ENCODE measurements around the gene HEATR5A. TPM values are rescaled to one million over a fixed set of nuclear protein-coding genes. Genes with fewer than 3 reads are reported as not detected.

The HEATR5A gene
- total RNA-seq, 1 donor: 4.1 TPM

DNA sequence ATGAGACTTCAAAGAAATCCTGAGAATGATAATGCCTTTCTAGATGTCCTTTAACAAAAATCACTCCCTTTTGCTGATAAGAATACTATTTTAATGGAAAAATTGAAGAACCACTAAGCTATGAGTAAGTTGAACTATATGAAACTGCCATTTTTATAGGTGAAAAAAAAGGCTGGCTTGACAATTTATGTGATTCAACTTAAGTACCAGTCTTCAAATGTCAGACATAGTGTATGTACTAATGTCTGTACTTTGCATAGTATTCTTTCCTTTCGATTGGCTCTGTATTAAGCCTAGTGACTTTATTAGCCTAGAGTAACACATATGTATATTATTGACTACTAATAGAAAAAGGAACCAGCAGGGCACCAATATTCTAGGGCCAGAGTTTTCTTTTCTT lies 11.9 kb downstream of the HEATR5A start:
- Histone ChIP-seq H3K4me3 (ENCODE audit: low read length) (no peak overlapping the region), H3K9me3 (ENCODE audit: low read depth, low read length) (no peaks in the 10 kb centered on the region), H3K27me3 (ENCODE audit: insufficient read depth, low read length) (no peaks in the 10 kb centered on the region), H3K4me1 (ENCODE audit: insufficient read depth, low read length) (peaks cover 19% of the 10 kb centered on the region)

DNA sequence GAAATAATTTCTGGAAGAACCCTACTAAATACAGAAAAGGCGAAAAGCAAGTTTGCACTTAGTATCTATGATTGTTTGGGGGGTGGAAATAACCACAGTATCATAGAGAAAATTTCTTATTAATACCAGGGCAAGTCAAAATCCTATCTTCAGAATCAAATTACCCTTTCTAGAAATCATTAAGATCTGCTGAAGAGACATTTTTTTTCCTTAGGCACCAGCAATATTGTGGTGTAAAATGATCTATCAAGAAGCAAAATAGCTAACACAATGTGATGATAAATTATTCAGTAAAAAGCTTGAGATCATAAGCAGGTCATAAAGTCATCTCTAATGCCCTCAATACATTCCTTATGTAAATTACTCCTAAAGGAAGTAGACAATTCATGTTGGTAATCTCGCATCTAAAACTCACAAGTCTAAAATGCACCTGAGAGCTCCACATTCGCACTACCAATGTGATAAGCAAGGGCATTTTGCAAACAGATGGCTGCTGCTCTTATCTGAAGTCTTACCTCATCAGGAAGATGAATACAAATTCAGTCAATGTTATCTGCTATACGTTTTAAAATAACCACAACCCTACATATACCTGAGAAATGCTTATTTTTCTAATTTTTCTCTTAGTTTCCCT lies 14.6 kb downstream of the HEATR5A start:
- Histone ChIP-seq H3K4me3 (ENCODE audit: low read length) (no peak overlapping the region), H3K9me3 (ENCODE audit: low read depth, low read length) (no peaks in the 10 kb centered on the region), H3K27me3 (ENCODE audit: insufficient read depth, low read length) (no peaks in the 10 kb centered on the region), H3K4me1 (ENCODE audit: insufficient read depth, low read length) (peaks cover 6% of the 10 kb centered on the region)

DNA sequence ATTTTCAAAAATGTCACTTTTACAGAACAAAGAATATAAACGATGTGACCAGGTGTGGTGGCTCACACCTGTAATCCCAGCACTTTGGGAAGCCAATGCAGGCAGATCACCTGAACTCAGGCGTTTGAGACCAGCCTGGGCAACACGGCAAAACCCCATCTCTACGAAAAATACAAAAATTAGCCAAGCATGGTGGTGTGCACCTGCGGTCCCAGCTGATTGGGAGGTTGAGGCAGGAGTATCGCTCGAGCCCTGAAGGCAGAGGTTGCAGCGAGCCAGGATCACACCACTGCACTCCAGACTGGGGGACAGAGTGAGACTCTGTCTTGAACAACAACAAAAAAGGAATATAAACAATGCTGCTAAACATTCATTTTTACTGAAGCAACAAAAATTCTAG lies 15.2 kb downstream of the HEATR5A start:
- peaks cover 6% of the 10 kb centered on the region for H3K4me1 ChIP-seq (ENCODE audit: insufficient read depth, low read length)
- no peak overlapping the region for H3K4me3 ChIP-seq (ENCODE audit: low read length)
- H3K9me3 ChIP-seq (ENCODE audit: low read depth, low read length): no peaks in the 10 kb centered on the region
- no peaks in the 10 kb centered on the region for H3K27me3 ChIP-seq (ENCODE audit: insufficient read depth, low read length)

DNA sequence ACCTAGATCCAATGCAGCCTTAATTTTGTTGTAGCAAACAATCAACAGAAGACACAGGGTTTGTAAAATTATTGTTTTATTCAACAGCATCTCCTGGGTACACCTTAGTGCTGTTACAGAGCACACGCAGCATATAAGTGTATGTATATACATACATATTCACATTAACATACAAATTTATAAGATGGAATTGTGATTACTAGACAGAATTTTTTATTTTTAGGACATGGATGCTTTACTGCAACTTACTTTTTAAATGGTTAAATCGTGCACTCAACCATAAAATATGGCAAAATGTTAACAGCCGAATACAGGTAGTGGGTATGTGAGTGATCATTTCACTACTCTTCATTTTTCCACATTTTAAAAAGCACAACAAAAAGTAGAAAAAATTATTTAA lies 16.6 kb downstream of the HEATR5A start:
- H3K4me3 ChIP-seq (ENCODE audit: low read length): no peak overlapping the region
- no peaks in the 10 kb centered on the region for H3K4me1 ChIP-seq (ENCODE audit: insufficient read depth, low read length)
- H3K9me3 ChIP-seq (ENCODE audit: low read depth, low read length): no peaks in the 10 kb centered on the region
- no peaks in the 10 kb centered on the region for H3K27me3 ChIP-seq (ENCODE audit: insufficient read depth, low read length)

DNA sequence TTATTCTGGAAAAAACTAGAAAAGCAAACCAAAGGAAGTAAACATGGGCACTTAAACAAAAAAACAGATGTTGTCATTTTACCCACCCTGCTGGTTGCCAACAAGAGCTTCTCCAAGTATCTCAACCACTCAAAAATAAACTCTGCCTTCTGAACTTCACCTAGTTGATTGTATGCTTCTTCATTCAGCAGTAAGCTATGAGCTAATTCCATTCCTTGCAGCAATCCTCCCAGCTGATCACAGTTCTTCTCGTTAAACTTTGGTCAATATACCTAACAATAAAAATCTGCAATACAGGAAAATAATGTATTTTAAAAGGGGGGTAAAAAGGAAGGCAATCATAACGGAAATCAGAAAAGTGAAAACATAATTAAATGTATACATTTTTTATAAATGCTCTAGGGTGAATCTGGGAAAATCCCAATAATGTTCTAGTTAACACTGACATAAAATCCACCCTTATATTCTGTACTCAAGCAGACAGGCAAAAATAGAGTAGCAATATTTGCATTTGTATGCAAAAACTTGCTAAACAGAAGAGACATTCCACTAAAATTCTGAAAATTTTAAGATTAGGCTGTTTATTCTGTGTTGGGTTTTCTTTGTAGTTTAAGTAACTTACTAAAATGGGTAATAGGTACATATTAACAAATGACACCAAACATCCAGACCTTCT lies 17.4 kb downstream of the HEATR5A start:
- H3K4me1 ChIP-seq (ENCODE audit: insufficient read depth, low read length): no peaks in the 10 kb centered on the region
- H3K9me3 ChIP-seq (ENCODE audit: low read depth, low read length): no peaks in the 10 kb centered on the region
- no peaks in the 10 kb centered on the region for H3K27me3 ChIP-seq (ENCODE audit: insufficient read depth, low read length)
- no peak overlapping the region for H3K4me3 ChIP-seq (ENCODE audit: low read length)

DNA sequence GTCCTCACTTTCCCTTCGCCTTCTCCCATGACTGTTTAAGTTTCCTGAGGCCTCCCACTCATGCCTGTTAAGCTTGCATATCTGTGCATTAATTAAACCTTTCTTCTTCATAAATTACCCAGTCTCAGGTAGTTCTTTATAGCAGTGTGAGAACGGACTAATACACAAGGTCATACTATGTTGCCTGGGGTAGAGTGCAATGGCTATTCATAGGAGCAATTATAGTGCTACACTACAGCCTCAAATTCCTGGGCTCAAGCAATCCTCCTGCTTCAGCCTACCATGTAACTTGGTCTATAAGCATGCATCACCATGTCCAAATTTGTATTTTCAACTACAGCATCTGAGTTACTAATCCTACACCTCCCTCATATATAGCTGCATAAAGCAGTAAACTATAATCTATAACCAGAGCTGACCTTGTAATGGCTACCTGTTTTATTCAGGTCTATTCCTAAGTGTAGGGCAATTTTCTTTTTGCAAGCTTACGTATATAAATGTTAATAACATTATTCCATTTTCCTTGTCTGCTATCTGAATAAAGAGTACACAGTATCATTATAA lies 18.9 kb downstream of the HEATR5A start:
- Histone ChIP-seq H3K27me3 (ENCODE audit: insufficient read depth, low read length) (no peaks in the 10 kb centered on the region), H3K9me3 (ENCODE audit: low read depth, low read length) (no peaks in the 10 kb centered on the region), H3K4me1 (ENCODE audit: insufficient read depth, low read length) (no peaks in the 10 kb centered on the region), H3K4me3 (ENCODE audit: low read length) (no peak overlapping the region)

DNA sequence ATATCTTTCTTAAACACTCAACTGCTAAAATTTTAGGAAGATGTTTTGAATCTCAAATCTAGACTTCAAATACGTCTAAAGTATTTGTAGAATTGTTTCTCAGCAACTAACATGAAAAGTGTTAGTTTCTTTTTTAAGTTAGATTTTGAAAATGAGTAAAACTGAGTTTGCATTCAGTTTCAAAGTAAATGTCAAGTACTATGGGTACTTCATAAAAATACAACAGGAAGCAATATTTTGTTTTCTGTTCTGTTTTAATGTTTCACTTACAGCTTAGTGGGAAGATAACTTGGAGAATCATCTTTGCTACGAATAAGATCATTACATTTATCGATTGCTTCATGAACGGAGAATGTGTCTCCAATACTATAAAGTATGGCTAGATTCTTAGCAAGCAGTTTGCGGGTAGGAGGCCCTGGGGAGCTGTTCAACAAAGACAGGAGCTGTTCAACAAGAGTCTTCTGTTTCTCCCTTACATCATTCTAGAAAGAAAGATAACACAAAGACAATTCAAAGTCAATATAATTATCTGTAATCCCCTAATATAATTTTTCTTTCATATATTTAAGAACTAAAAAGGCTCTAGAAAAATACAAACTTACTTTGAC lies 20.2 kb downstream of the HEATR5A start:
- no peaks in the 10 kb centered on the region for H3K27me3 ChIP-seq (ENCODE audit: insufficient read depth, low read length)
- no peaks in the 10 kb centered on the region for H3K9me3 ChIP-seq (ENCODE audit: low read depth, low read length)
- H3K4me1 ChIP-seq (ENCODE audit: insufficient read depth, low read length): no peaks in the 10 kb centered on the region
- H3K4me3 ChIP-seq (ENCODE audit: low read length): no peak overlapping the region

DNA sequence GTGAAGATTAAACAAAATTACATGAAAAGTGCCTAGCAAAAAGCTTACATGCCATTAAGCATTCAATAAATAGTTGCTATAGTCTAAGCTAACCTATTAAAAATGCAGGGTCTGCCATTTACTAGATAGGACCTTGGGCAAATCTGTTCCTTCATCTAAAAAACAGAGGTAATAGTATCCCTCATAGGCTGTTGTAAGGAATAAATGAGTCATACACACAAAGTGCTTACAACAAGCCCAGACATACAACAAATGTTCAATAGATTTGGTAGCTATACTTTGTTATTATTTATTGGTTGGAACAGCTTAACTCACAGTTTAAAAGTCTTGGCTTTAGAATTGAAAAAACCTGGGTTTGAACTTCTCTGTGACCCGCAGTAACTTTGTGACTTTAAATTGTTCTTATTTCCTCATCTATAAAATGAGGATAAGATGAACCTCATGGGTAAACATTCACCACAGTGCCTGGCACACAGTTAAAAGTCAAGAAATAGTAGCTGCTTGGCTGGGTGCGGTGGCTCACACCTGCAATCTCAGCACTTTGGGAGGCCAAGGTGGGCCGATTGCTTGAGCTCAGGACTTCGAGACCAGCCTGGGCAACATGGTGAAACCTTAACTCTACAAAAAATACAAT lies 24.7 kb downstream of the HEATR5A start:
- no peaks in the 10 kb centered on the region for H3K9me3 ChIP-seq (ENCODE audit: low read depth, low read length)
- H3K4me3 ChIP-seq (ENCODE audit: low read length): no peak overlapping the region
- no peaks in the 10 kb centered on the region for H3K4me1 ChIP-seq (ENCODE audit: insufficient read depth, low read length)
- no peaks in the 10 kb centered on the region for H3K27me3 ChIP-seq (ENCODE audit: insufficient read depth, low read length)

DNA sequence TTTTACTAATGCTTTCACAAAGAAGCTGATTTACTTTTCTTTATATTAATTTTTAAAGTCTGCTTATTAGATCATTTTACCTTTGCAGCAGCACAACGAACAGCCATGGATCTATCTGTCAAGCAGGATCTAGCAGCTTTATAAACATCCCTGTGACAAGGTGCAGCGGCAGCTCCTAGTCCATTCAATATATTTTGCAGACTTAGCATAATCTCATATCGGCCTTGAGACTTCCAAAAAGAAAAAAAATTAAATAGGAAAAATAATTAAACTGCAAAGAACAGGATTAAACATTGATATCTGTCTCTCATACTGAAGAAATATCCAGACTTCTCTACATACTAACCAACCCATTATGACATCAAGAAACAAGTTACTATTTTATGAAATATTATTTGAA lies 25.2 kb downstream of the HEATR5A start:
- Histone ChIP-seq H3K9me3 (ENCODE audit: low read depth, low read length) (no peaks in the 10 kb centered on the region), H3K27me3 (ENCODE audit: insufficient read depth, low read length) (no peaks in the 10 kb centered on the region), H3K4me1 (ENCODE audit: insufficient read depth, low read length) (no peaks in the 10 kb centered on the region), H3K4me3 (ENCODE audit: low read length) (no peak overlapping the region)

DNA sequence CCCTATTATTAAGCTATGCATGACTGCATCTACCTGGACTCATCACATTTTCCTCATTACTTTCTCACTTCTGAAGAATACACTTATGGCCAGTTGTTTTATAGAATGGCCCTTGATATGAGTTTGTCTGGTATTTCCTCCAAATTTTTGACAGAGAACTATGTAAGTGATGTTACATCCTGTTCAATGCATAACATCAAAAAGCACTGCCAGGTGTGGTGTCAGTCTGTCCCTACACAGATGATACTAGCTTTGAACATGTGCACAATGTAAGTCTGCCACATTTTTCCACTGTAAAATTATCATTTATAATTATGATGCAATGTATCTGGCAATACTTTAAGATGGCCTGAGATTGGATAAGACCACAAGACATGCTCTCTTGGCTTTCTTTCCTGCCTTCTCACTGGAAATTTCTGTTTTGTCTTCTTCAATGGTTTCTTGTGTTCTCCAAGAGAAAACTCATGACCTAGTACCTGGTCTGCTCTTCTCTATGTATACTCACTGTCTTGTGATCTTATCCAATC lies 28.3 kb downstream of the HEATR5A start:
- no peak overlapping the region for H3K4me3 ChIP-seq (ENCODE audit: low read length)
- no peaks in the 10 kb centered on the region for H3K4me1 ChIP-seq (ENCODE audit: insufficient read depth, low read length)
- H3K27me3 ChIP-seq (ENCODE audit: insufficient read depth, low read length): no peaks in the 10 kb centered on the region
- H3K9me3 ChIP-seq (ENCODE audit: low read depth, low read length): no peaks in the 10 kb centered on the region

DNA sequence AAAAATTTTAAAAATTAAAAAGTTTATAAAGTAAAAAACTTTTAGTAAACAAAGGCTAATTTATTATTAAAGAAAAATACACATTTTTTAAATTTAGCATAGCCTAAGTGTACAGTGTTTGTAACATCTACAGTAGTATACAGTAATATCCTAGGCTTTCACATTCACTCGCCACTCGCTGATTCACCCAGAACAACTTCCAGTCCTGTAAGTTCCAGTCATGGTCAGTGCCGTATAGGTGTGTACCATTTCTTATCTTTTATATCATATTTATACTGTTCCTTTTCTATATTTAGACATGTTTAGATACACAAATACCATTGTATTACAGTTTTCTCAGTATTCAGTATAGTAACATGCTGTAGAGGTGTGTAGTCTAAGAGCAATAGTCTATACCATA lies 28.9 kb downstream of the HEATR5A start:
- Histone ChIP-seq H3K9me3 (ENCODE audit: low read depth, low read length) (no peaks in the 10 kb centered on the region), H3K4me1 (ENCODE audit: insufficient read depth, low read length) (no peaks in the 10 kb centered on the region), H3K27me3 (ENCODE audit: insufficient read depth, low read length) (no peaks in the 10 kb centered on the region), H3K4me3 (ENCODE audit: low read length) (no peak overlapping the region)

DNA sequence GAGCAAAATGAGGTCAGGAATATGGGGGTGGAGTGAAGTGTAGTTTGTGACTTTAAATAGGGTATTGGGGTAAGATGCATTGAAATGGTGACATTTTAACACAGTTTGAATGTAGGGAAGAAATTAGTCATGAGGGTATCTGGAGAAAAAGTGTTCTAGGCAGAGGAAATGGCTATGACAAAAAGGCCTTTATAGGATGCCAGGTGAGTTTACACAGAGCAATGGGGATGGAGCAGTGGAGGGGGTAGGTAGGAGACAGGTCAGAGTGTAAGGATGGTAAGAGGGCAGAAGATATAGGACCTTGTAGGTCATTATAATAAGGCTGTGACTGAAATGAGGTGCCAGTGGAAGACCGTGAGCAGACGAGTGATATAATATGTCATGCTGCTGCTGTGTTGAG lies 30.4 kb downstream of the HEATR5A start:
- no peaks in the 10 kb centered on the region for H3K4me1 ChIP-seq (ENCODE audit: insufficient read depth, low read length)
- no peaks in the 10 kb centered on the region for H3K27me3 ChIP-seq (ENCODE audit: insufficient read depth, low read length)
- no peak overlapping the region for H3K4me3 ChIP-seq (ENCODE audit: low read length)
- no peaks in the 10 kb centered on the region for H3K9me3 ChIP-seq (ENCODE audit: low read depth, low read length)

DNA sequence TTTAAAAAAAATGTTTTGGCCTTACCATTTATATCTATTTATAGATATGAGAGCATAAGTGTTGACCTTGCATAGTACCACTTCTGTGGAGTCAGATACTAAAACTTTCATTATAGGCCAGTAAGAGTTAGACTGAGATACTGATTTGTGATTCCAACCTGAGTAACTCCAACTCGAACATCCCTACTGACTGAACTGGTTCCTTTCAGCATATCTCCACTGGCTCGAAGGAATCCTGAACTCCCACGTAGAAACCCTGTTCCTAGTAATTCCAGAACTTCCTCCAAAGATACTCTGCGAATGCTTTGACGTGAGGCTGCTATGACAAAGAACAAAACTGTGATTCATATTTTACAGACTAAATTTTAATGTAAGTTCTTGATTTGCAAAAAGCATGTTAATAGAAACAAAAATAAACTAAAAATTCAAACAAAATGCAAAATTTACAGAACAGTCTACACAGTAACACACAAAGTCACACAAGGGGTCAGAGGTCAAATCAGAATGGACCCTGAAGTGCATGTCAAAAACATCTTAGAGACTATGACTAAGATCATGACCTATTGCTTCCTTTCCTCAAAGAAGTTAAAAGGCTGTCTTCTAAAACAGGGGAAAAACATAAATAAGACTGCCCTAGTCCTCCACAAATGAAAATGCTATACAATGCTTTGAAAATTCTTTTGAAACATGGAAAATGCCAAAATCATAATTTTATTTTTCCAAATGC lies 31.5 kb downstream of the HEATR5A start:
- Histone ChIP-seq H3K9me3 (ENCODE audit: low read depth, low read length) (no peaks in the 10 kb centered on the region), H3K4me1 (ENCODE audit: insufficient read depth, low read length) (no peaks in the 10 kb centered on the region), H3K27me3 (ENCODE audit: insufficient read depth, low read length) (no peaks in the 10 kb centered on the region), H3K4me3 (ENCODE audit: low read length) (no peak overlapping the region)

DNA sequence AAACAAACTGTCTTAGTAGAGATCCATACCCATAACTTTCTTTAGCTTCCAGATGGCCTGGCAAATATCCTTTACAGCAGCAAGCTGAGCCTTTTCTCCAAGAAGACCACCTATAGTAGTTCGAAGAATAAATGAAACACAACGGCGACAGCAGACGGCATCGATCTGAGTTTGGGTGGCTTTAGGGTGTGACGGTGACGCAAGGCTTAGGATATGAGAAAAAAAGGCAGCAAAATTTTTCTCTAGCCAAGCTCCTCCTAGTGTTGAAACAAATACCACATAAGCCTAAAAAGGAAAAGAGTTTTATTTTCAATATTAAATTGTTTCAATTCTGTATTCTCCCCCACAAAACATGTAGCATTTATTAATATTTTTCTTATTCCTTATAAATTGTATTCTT lies 33.3 kb downstream of the HEATR5A start:
- no peaks in the 10 kb centered on the region for H3K27me3 ChIP-seq (ENCODE audit: insufficient read depth, low read length)
- H3K4me3 ChIP-seq (ENCODE audit: low read length): no peak overlapping the region
- H3K4me1 ChIP-seq (ENCODE audit: insufficient read depth, low read length): no peaks in the 10 kb centered on the region
- H3K9me3 ChIP-seq (ENCODE audit: low read depth, low read length): no peaks in the 10 kb centered on the region
